HG03135 (cell line): Measurements from ENCODE around the gene NRTN.
"Not testable (repeated sequence)": the region's sequence is repeated elsewhere in the genome, so short reads cannot be mapped to it uniquely, and the experiment has no call there.

Experiments
- ATAC-seq: cut with Tn5 transposase; IDR thresholded peaks from one replicate; pipeline ENCODE4 v1.9.1; 2021; ENCODE audit warnings: mild to moderate bottlenecking, moderate library complexity; ENCODE audit not compliant: unreplicated experiment

The NRTN gene, protein sequence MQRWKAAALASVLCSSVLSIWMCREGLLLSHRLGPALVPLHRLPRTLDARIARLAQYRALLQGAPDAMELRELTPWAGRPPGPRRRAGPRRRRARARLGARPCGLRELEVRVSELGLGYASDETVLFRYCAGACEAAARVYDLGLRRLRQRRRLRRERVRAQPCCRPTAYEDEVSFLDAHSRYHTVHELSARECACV

GRCh38 chr19:5804516-5805461 is at the start of gene NRTN:
Gene NRTN (plus strand): TSS chr19:5805067. CDS start chr19:5824166, 19,099 bp downstream.
- no peak for ATAC-seq

DNA sequence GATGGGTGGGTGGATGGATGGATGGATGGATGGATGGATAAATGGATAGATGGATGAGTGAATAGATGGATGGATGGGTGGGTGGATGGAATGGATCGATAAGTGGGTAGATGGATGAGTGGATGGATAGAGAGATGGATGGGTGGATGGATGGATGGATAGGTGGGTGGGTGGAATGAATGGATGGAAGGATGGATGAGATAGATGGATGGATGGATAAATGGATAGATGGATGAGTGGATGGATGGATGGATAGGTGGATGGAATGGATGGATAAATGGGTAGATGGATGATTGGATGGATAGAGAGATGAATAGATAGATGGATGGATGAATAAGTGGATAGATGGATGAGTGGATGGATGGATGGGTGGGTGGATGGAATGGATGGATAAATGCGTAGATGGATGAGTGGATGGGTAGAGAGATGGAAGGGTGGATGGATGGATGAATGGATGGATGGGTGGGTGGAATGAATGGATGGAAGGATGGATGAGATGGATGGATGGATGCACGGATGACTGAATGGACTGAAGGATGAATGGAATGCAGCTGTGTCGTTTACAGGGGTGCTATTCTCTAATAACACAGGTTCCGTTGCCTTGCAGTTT is 42.2 kb upstream of the NRTN start:
- no peak for ATAC-seq

DNA sequence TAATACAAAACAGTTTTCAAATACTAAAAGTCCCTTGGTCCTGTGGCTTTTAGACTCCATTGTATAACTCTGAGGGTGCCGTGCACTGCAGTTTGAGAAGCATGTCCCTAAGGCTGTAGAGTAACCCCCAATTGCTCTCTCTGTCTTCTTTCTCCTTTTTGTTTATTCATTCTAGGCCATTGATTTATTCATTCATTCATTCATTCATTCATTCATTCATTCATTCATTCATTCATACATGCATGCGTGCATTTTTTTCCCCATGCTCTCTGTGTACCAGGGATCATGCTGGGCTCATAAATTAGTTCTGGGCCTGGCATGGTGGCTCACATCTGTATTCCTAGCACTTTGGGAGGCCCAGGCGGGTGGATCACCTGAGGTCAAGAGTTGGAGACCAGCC is 39.6 kb upstream of the NRTN start:
- ATAC-seq = no peak

GRCh38 chr19:5767949-5768348 is 36.9 kb upstream of the NRTN start:
- no peak for ATAC-seq

GRCh38 chr19:5772416-5772815 is 32.5 kb upstream of the NRTN start:
- no peak for ATAC-seq

GRCh38 chr19:5773276-5773675 is 31.6 kb upstream of the NRTN start:
- no peak for ATAC-seq

GRCh38 chr19:5774921-5775320 is 29.9 kb upstream of the NRTN start:
- no peak for ATAC-seq

DNA sequence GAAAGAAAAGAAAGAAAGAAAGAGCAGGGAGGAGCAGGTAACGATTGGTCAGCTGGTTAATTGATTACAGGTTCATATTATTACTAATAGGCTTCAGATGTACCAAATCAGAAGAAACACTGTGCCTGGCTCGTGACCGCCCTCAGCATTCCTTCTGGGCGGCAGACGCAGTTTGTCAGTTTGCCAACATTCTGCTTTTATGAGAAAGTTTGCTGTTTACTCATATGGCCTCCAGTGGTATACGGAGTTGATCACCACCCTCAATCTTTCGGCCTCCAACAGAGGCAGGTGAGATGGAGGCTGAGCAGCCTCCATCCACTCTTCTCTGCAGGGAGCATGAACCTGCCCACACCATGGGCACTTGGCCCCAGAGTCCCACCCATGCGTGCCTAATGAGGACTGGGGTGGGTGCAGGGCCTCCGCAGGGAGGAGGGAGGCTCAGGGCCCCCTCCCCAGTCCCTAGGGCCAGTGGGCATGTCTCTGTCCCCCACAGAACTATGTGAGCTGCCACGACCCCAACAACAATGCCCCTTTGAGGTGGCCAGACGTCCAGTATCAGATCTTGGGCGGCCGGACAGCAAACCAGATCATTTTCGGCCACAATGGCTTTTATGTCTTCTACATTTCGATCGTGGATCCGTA is 29.1 kb upstream of the NRTN start:
- ATAC-seq = no peak

- ATAC-seq = no peak
These were observed 26.5 kb upstream of the NRTN start for GRCh38 chr19:5778402-5778801.

DNA sequence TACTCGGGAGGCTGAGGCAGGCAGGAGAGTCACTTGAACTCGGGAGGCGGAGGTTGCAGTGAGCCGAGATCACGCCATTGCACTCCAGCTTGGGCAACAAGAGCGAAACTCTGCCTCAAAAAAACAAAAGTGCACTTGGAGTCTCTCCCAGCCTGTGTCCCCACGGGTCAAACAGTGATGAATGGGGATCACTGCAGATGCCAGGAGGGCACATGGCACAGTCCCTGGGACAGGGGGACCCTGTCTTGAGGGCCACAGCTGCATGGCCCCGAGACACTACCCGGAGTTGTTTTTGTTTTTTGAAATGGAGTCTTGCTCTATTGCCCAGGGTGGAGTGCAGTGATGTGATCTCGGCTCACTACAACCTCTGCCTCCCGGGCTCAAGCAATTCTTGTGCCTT is 24.0 kb upstream of the NRTN start:
- not testable (repeated sequence) for ATAC-seq

DNA sequence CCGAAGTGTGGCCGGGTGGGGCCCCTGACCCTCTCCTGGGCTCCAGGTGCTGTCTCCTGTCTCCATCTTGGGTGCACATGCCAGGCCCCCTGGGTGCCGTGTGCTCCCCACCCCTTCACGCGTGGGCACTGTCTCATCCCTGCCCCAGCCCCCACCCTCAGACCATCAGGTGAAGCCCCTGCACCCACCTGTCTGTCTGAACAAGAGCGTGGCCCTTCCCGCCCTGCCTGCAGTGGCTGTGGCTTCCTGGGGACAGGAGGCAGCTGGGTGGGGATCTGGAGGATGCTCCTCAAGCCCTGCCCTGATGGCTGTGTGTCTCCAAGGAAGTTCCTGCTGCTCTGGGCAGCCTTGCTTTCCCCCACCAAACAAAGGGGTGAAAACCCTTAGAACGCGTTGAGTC is 22.5 kb upstream of the NRTN start:
- no peak for ATAC-seq

DNA sequence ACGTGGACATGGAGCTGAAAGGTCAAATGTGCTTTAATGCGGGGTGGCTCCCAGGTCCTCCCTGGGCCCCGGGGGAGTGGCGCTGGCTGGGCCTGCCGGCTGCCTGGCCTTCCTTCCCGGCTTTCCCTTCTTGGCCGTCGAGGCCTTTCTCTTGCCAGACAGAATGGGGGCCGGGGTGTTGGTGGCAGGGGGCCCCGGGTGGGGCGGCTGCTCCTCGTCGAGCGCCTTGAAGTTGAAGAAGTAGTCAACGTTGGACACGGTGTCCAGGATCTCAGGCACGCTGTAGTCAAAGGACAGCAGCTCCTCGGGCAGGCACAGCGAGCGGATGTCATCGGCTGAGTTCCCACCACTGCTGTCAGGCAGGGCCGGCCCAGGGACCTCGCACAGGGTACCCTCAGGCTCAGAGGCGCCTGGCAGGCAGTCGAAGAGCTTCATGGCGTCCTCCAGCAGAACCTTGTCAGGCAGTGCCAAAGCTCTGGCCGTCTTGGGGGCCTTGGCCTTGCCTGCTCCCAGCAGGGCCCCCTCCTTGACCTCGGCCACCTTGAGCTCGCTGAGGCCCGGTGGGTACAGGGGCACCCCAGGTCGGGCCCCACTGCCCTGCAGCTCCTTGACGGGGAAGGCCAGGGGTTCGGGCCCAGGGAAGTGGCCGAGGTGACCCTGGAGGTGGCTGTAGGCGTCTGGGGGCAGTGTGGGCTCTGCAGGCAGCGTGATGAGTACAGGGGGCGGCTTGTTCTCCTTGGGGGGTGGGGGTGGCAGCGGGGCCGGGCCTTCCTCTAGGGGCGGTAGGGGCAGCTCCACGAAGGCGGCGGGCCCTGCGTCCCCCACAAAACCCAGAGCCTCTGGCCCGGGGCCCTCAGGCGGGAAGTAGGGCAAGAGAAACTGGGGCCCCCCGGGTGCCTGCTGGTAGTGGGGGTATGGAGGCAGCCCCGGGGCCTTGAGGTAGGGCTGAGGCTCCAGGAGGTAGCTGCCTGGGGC is 21.6 kb upstream of the NRTN start:
- no peak for ATAC-seq

- no peak for ATAC-seq
These were observed 20.2 kb upstream of the NRTN start, which contains the start of gene PRR22 for GRCh38 chr19:5784581-5785147. Gene PRR22 (minus strand): TSS chr19:5784746. CDS start chr19:5784660, 86 bp downstream.

GRCh38 chr19:5785423-5785822 is 19.4 kb upstream of the NRTN start:
- ATAC-seq = no peak

GRCh38 chr19:5786593-5787408 is 18.1 kb upstream of the NRTN start:
- no peak for ATAC-seq

GRCh38 chr19:5787409-5788182 is 17.3 kb upstream of the NRTN start:
- no peak for ATAC-seq

GRCh38 chr19:5788422-5788821 is 16.4 kb upstream of the NRTN start:
- ATAC-seq = no peak

DNA sequence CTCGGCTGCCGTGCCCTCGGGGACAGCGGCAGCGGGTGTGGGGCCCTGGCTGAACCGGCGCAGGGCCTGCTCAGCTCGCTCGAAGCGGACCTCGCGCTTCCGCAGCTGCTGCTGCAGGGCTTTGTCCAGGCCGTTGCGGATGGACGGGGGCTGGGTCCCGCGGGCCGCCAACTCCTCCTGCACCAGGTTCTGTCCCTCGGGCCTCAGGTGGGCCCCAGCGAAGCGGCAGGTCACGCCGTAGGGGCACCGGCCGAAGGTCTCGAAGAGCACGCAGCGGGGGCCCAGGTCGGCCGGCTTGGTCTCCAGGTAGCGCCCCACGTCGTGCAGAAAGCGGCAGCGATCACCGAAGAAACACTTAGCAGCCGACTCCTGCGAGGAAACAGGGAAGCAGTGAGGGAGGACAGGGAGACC is 15.5 kb upstream of the NRTN start:
- no peak for ATAC-seq
